Smooth muscle cell (in vitro differentiated cells): ENCODE data around the gene ENOX1. TPM values are rescaled to one million over a fixed set of nuclear protein-coding genes. Genes with fewer than 3 reads are reported as not detected.

ENCODE experiments used
- DNase-seq: peaks from one replicate; lab custom pipeline; 2025; ENCODE audit not compliant: unreplicated experiment; lab: John Stamatoyannopoulos, UW
- H2AFZ ChIP-seq: fragments of 200-600 bp; sonication (generic); 2 replicates; pipeline ENCODE4 v1.6.0; 2016; ENCODE audit warnings: antibody characterized with exemption, low read depth, mild to moderate bottlenecking
- H3F3A ChIP-seq: fragments of 200-600 bp; sonication (generic); 2 replicates; pipeline ENCODE4 v1.6.0; 2017; ENCODE audit warnings: antibody characterized with exemption, low read depth
- H3K27ac ChIP-seq: fragments of 200-600 bp; sonication (generic); 2 replicates; pipeline ENCODE4 v1.5.1; 2016; ENCODE audit warnings: low read depth, mild to moderate bottlenecking
- H3K27me3 ChIP-seq: fragments of 200-600 bp; sonication (generic); 2 replicates; pipeline ENCODE4 v1.6.1; 2016; ENCODE audit warnings: low read depth, mild to moderate bottlenecking
- H3K36me3 ChIP-seq: fragments of 200-600 bp; sonication (generic); 2 replicates; pipeline ENCODE4 v1.5.1; 2016; ENCODE audit warnings: low read depth
- H3K4me1 ChIP-seq: fragments of 200-600 bp; sonication (generic); 2 replicates; pipeline ENCODE4 v1.5.1; 2016; ENCODE audit warnings: low read depth
- H3K4me2 ChIP-seq: fragments of 200-600 bp; sonication (generic); 2 replicates; pipeline ENCODE4 v1.6.0; 2016; ENCODE audit warnings: mild to moderate bottlenecking
- H3K4me3 ChIP-seq: fragments of 200-600 bp; sonication (generic); 2 replicates; pipeline ENCODE4 v1.5.1; 2016; ENCODE audit warnings: mild to moderate bottlenecking
- H3K79me2 ChIP-seq: fragments of 200-600 bp; sonication (generic); 2 replicates; pipeline ENCODE4 v1.6.0; 2016; ENCODE audit warnings: low read depth, mild to moderate bottlenecking
- H3K9ac ChIP-seq: fragments of 200-600 bp; sonication (generic); 2 replicates; pipeline ENCODE4 v1.6.0; 2016; ENCODE audit warnings: low read depth
- H3K9me3 ChIP-seq: fragments of 200-600 bp; sonication (generic); replicated peaks from 2 replicates; pipeline ENCODE4 v1.5.1; 2016; ENCODE audit warnings: low read depth
- H4K20me1 ChIP-seq: fragments of 200-600 bp; sonication (generic); 2 replicates; pipeline ENCODE4 v1.6.0; 2016; ENCODE audit warnings: low read depth
- WGBS: methylation state at CpG from one replicate; pipeline ENCODE4 v1.1.7; 2016; ENCODE audit warnings: low lambda C conversion rate; 5-methylcytosine and 5-hydroxymethylcytosine counted together
- polyA plus RNA-seq: library from polyadenylated mRNA; unstranded; fragments of >200 nt; fragmentation: Nextera tagmentation; extraction: Ambion mirVana; gene quantifications from 2 replicates; pipeline ENCODE4 v1.2.1, GENCODE V29; 2016
- total RNA-seq: library from RNA; depleted of rRNA; stranded (reverse); fragments of >200 nt; gene quantifications from 2 replicates; pipeline ENCODE4 v1.2.3, GENCODE V29; 2014
- TF ChIP-seq, protein P1 (sequence below): fragments of 200-600 bp; sonication (generic); IDR thresholded peaks from 2 replicates; pipeline ENCODE4 v1.5.1; 2017; ENCODE audit warnings: borderline replicate concordance, mild to moderate bottlenecking, antibody characterized with exemption; ENCODE audit not compliant: insufficient read depth, poor library complexity, severe bottlenecking

The ENOX1 gene
- total and polyA plus RNA-seq, 2 experiments from 2014 or later: 1.9 to 2.6 TPM

DNA sequence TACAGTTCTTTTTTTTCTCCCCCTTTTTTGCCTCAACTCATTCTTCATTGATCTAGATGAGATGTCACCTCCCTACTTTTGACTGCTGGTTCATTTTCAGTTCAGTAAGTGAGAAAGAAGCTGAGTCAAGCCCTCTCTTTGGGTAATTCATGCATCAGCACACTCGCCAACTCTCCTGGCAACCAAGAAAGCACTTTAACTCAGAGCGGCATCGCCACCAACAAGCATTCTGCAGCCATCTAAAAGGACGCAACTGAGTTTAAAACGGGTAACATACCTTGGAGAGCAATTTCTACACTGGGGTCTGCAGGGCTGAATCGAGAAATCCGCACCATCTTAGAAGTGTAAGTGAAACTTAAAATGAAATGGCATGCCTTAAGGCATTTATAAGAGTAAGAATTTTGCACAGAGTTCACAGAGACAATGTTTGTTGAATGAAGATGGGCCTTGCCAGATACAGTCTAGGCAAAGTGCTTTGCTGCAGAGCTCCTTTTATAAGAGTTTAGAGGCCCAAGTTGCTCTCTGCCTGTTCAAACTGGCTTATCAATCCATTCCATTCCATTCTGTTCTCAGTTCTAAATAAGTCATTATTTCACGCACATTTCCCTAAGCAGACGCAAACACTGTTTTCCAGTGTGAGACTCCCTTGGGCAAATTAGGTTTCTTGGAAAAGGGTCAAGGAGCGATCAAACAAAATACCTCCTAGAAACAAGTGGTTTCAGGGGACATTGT lies 338.0 kb downstream of the ENOX1 start:
- H3K4me2 ChIP-seq: no peak overlapping the region

DNA sequence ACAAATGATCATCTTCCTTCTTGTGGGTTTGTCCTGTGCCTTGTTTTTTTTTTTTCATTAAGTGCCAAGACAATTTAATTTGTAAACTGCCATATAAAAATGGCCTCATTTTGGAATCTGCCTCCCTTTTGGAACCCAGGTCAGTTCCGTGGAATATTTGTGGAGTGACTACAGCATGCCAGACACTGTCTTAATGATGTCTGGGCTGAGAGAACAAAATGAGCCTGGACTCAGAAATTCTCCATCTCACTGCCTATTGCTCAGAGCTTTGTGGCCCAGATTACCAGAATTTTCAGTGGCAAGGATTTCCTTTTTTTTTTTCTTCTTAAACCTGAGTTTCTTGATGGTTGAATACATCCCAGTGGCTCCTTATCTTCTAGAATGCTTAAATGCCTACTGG lies 340.6 kb downstream of the ENOX1 start:
- no peaks in the 10 kb centered on the region for H3K4me1 ChIP-seq
- H4K20me1 ChIP-seq: no peaks in the 10 kb centered on the region
- H3K4me3 ChIP-seq: no peak overlapping the region
- peak overlapping the region; percentile 55 for H3K4me2 ChIP-seq
- no peaks in the 10 kb centered on the region for H3F3A ChIP-seq
- no peaks in the 10 kb centered on the region for H3K79me2 ChIP-seq
- no peak for DNase-seq
- H3K9me3 ChIP-seq: no peaks in the 10 kb centered on the region
- peak overlapping the region; percentile 3 for H3K27ac ChIP-seq
- TF ChIP-seq, protein P1, sequence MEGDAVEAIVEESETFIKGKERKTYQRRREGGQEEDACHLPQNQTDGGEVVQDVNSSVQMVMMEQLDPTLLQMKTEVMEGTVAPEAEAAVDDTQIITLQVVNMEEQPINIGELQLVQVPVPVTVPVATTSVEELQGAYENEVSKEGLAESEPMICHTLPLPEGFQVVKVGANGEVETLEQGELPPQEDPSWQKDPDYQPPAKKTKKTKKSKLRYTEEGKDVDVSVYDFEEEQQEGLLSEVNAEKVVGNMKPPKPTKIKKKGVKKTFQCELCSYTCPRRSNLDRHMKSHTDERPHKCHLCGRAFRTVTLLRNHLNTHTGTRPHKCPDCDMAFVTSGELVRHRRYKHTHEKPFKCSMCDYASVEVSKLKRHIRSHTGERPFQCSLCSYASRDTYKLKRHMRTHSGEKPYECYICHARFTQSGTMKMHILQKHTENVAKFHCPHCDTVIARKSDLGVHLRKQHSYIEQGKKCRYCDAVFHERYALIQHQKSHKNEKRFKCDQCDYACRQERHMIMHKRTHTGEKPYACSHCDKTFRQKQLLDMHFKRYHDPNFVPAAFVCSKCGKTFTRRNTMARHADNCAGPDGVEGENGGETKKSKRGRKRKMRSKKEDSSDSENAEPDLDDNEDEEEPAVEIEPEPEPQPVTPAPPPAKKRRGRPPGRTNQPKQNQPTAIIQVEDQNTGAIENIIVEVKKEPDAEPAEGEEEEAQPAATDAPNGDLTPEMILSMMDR: no peak
- no peaks in the 10 kb centered on the region for H3K36me3 ChIP-seq
- WGBS: 36% methylated on average over 1 of the region's 1 CpG
- H3K27me3 ChIP-seq: no peaks in the 10 kb centered on the region
- no peak overlapping the region for H2AFZ ChIP-seq
- no peak overlapping the region for H3K9ac ChIP-seq

More for the DNA sequence above, 338.0 kb downstream of the ENOX1 start:
- Histone ChIP-seq H3K9ac (no peak overlapping the region), H3K9me3 (no peaks in the 10 kb centered on the region), H3K27me3 (no peaks in the 10 kb centered on the region), H3F3A (no peaks in the 10 kb centered on the region), H3K4me1 (no peaks in the 10 kb centered on the region), H3K27ac (no peak overlapping the region), H3K79me2 (no peaks in the 10 kb centered on the region), H3K36me3 (no peaks in the 10 kb centered on the region), H2AFZ (no peak overlapping the region), H3K4me3 (no peak overlapping the region), H4K20me1 (no peaks in the 10 kb centered on the region)
- WGBS: 94% methylated on average over 10 of the region's 10 CpGs
- no peak for DNase-seq
- TF ChIP-seq, protein P1: no peak

DNA sequence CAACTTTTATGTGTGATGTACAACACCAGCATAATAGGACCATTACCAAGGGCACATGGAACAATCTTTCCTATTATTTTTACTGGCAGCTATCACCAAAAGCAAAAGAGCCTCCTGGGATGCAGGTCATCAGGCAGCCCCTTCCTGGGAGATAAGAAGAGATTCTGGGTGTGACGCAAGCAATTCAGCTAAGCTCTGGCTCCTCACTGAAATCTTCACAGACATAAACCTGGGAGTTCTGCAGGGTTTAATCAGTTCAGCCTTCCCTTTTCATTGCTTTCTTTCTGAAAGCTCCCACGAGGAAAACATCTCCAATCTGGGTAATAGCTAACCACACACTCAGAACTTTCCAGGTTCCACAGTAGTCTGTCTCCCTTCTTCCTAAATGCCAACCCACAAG lies 341.1 kb downstream of the ENOX1 start:
- DNase-seq: no peak
- no peaks in the 10 kb centered on the region for H4K20me1 ChIP-seq
- WGBS: 34% methylated on average over 2 of the region's 2 CpGs
- no peaks in the 10 kb centered on the region for H3K4me1 ChIP-seq
- no peak overlapping the region for H3K9ac ChIP-seq
- H3K9me3 ChIP-seq: no peaks in the 10 kb centered on the region
- H3K27me3 ChIP-seq: no peaks in the 10 kb centered on the region
- H2AFZ ChIP-seq: no peak overlapping the region
- peak overlapping the region; percentile 3 for H3K27ac ChIP-seq
- no peak overlapping the region for H3K4me3 ChIP-seq
- no peaks in the 10 kb centered on the region for H3K79me2 ChIP-seq
- peak overlapping the region; percentile 55 for H3K4me2 ChIP-seq
- no peaks in the 10 kb centered on the region for H3F3A ChIP-seq
- no peaks in the 10 kb centered on the region for H3K36me3 ChIP-seq
- TF ChIP-seq, protein P1: no peak

DNA sequence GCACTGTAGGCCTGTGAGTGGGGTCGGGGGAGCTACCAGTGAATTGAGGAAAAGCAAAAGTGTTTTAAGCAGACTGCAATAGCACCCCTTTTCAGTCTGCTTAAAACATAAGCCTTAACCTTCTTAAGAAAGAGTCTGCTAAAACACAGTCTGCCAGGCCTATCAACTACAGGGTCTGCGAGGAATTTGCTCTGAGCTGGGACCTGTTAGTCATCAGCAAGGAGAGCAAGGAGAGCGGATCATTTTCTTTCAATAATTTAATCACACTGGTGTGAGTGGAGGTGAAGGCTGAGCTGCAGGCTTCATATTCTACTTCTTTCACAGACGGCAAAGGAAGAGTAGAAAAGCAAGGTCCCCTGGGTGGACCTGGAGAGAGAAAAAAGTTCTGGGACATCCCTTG lies 342.7 kb downstream of the ENOX1 start:
- no peak overlapping the region for H3K9ac ChIP-seq
- H4K20me1 ChIP-seq: no peaks in the 10 kb centered on the region
- WGBS: 51% methylated on average over 4 of the region's 4 CpGs
- no peaks in the 10 kb centered on the region for H3K36me3 ChIP-seq
- no peaks in the 10 kb centered on the region for H3K4me1 ChIP-seq
- H3K4me3 ChIP-seq: no peak overlapping the region
- no peaks in the 10 kb centered on the region for H3K9me3 ChIP-seq
- H3F3A ChIP-seq: no peaks in the 10 kb centered on the region
- H3K27me3 ChIP-seq: no peaks in the 10 kb centered on the region
- no peak overlapping the region for H2AFZ ChIP-seq
- H3K27ac ChIP-seq: no peak overlapping the region
- no peaks in the 10 kb centered on the region for H3K79me2 ChIP-seq
- no peak for DNase-seq
- H3K4me2 ChIP-seq: no peak overlapping the region
- TF ChIP-seq, protein P1: no peak
